ENCODE results near the gene AGAP1. TPM values are rescaled to one million over a fixed set of nuclear protein-coding genes. Genes with fewer than 3 reads are reported as not detected.

The AGAP1 gene
- polyA plus RNA-seq, 1 donor from 2014 or later = 17.4 TPM

DNA sequence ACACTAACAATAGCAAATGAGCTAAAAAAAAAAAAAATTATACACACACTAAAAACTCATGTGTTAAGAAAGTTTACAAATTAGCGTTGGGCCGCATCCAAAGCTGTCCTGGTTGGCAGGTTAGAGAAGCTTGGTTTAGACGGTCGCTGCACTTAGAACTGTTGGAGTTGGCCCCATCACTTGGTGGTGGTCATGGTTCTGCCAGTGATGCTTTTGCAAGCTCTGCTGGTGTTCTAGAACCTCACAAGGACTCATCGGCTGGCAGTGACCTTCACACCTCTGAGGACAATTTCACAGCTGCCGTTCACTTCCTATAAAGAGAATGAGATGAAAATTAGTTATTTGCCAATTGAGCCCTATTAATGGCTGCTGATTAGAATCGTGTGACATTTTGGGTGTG, 229.0 kb downstream of the AGAP1 start:
- Histone ChIP-seq H3K9me2 (ENCODE audit: insufficient read depth, low read length) (no peaks in the 10 kb centered on the region), H3K9ac (ENCODE audit: low read length) (no peak overlapping the region), H4K20me1 (ENCODE audit: insufficient read depth) (no peaks in the 10 kb centered on the region), H2AFZ (ENCODE audit: low read depth, low read length) (no peak overlapping the region), H3K27ac (ENCODE audit: low read length) (no peak overlapping the region), H3K9me3 (ENCODE audit: low read length) (no peaks in the 10 kb centered on the region), H3K79me2 (replicated peaks; ENCODE audit: insufficient read depth, low read length) (no peaks in the 10 kb centered on the region), H3F3A (ENCODE audit: insufficient read depth, low read length, poor library complexity, severe bottlenecking) (no peaks in the 10 kb centered on the region), H3K36me3 (ENCODE audit: insufficient read depth, low read length) (no peaks in the 10 kb centered on the region), H3K27me3 (ENCODE audit: insufficient read depth, low read depth, low read length) (no peaks in the 10 kb centered on the region), H3K4me3 (ENCODE audit: low read length) (no peak overlapping the region), H3K4me2 (ENCODE audit: low read length) (no peak overlapping the region)
- TF ChIP-seq EZH2 (IDR thresholded peaks at IDR 0.05; ENCODE audit: borderline replicate concordance, insufficient read depth, low read length, poor library complexity, severe bottlenecking) (no peak), SMC3 (conservative IDR thresholded peaks at IDR 0.05; ENCODE audit: poor library complexity) (no peak), TAF1 (IDR thresholded peaks at IDR 0.05; ENCODE audit: low read depth) (no peak), POLR2AphosphoS5 (IDR thresholded peaks at IDR 0.05) (no peak), EP300 (conservative IDR thresholded peaks at IDR 0.05; ENCODE audit: poor library complexity, severe bottlenecking) (no peak), MXI1 (conservative IDR thresholded peaks at IDR 0.05; ENCODE audit: poor library complexity, severe bottlenecking) (no peak), RAD21 (conservative IDR thresholded peaks at IDR 0.05) (no peak)
- TF ChIP-seq, protein P1, sequence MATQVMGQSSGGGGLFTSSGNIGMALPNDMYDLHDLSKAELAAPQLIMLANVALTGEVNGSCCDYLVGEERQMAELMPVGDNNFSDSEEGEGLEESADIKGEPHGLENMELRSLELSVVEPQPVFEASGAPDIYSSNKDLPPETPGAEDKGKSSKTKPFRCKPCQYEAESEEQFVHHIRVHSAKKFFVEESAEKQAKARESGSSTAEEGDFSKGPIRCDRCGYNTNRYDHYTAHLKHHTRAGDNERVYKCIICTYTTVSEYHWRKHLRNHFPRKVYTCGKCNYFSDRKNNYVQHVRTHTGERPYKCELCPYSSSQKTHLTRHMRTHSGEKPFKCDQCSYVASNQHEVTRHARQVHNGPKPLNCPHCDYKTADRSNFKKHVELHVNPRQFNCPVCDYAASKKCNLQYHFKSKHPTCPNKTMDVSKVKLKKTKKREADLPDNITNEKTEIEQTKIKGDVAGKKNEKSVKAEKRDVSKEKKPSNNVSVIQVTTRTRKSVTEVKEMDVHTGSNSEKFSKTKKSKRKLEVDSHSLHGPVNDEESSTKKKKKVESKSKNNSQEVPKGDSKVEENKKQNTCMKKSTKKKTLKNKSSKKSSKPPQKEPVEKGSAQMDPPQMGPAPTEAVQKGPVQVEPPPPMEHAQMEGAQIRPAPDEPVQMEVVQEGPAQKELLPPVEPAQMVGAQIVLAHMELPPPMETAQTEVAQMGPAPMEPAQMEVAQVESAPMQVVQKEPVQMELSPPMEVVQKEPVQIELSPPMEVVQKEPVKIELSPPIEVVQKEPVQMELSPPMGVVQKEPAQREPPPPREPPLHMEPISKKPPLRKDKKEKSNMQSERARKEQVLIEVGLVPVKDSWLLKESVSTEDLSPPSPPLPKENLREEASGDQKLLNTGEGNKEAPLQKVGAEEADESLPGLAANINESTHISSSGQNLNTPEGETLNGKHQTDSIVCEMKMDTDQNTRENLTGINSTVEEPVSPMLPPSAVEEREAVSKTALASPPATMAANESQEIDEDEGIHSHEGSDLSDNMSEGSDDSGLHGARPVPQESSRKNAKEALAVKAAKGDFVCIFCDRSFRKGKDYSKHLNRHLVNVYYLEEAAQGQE (IDR thresholded peaks at IDR 0.05; ENCODE audit: borderline replicate concordance) = no peak
- TF ChIP-seq, protein P2, sequence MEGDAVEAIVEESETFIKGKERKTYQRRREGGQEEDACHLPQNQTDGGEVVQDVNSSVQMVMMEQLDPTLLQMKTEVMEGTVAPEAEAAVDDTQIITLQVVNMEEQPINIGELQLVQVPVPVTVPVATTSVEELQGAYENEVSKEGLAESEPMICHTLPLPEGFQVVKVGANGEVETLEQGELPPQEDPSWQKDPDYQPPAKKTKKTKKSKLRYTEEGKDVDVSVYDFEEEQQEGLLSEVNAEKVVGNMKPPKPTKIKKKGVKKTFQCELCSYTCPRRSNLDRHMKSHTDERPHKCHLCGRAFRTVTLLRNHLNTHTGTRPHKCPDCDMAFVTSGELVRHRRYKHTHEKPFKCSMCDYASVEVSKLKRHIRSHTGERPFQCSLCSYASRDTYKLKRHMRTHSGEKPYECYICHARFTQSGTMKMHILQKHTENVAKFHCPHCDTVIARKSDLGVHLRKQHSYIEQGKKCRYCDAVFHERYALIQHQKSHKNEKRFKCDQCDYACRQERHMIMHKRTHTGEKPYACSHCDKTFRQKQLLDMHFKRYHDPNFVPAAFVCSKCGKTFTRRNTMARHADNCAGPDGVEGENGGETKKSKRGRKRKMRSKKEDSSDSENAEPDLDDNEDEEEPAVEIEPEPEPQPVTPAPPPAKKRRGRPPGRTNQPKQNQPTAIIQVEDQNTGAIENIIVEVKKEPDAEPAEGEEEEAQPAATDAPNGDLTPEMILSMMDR (IDR thresholded peaks at IDR 0.05; ENCODE audit: poor library complexity, severe bottlenecking) = no peak

DNA sequence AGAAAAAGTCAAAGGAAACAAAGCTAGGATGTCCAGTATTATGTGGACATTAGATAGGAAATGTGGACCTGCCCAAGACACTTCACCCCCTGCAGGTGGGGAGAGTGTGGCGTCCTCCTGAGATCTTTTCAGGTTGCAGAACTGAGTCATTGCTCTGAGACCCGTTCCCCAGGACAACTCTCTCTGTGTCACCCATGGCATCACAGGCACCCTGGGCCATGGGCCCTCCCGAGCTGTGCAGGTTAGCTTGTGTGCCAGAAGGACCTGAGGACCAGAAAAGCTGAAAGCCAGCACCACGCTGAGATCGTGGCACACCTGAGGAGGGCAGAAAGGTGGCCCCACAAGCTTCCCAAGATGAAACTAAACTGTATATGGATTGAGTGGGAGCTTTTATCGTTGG, 229.5 kb downstream of the AGAP1 start:
- Histone ChIP-seq H3K36me3 (ENCODE audit: insufficient read depth, low read length) (no peaks in the 10 kb centered on the region), H4K20me1 (ENCODE audit: insufficient read depth) (no peaks in the 10 kb centered on the region), H3K27ac (ENCODE audit: low read length) (no peak overlapping the region), H3K4me2 (ENCODE audit: low read length) (no peak overlapping the region), H3K9me2 (ENCODE audit: insufficient read depth, low read length) (no peaks in the 10 kb centered on the region), H3K79me2 (replicated peaks; ENCODE audit: insufficient read depth, low read length) (no peaks in the 10 kb centered on the region), H2AFZ (ENCODE audit: low read depth, low read length) (no peak overlapping the region), H3K27me3 (ENCODE audit: insufficient read depth, low read depth, low read length) (no peaks in the 10 kb centered on the region), H3K4me3 (ENCODE audit: low read length) (no peak overlapping the region), H3K9me3 (ENCODE audit: low read length) (no peaks in the 10 kb centered on the region), H3K9ac (ENCODE audit: low read length) (no peak overlapping the region), H3F3A (ENCODE audit: insufficient read depth, low read length, poor library complexity, severe bottlenecking) (no peaks in the 10 kb centered on the region)
- TF ChIP-seq EZH2 (IDR thresholded peaks at IDR 0.05; ENCODE audit: borderline replicate concordance, insufficient read depth, low read length, poor library complexity, severe bottlenecking) (no peak), TAF1 (IDR thresholded peaks at IDR 0.05; ENCODE audit: low read depth) (no peak), RAD21 (conservative IDR thresholded peaks at IDR 0.05) (no peak), POLR2AphosphoS5 (IDR thresholded peaks at IDR 0.05) (no peak), EP300 (conservative IDR thresholded peaks at IDR 0.05; ENCODE audit: poor library complexity, severe bottlenecking) (no peak), MXI1 (conservative IDR thresholded peaks at IDR 0.05; ENCODE audit: poor library complexity, severe bottlenecking) (no peak), SMC3 (conservative IDR thresholded peaks at IDR 0.05; ENCODE audit: poor library complexity) (no peak)
- TF ChIP-seq, protein P2 (IDR thresholded peaks at IDR 0.05; ENCODE audit: poor library complexity, severe bottlenecking) = no peak
- TF ChIP-seq, protein P1 (IDR thresholded peaks at IDR 0.05; ENCODE audit: borderline replicate concordance) = no peak

Data from neural cell (in vitro differentiated cells).